ENCODE measurements around the gene HSPA4. TPM values are rescaled to one million over a fixed set of nuclear protein-coding genes. Genes with fewer than 3 reads are reported as not detected.

The HSPA4 gene
- total RNA-seq, 1 experiment from 2014 or later = 337 TPM

- TF ChIP-seq CTCF (conservative IDR thresholded peaks at IDR 0.05; ENCODE audit: low read depth, low read length) (no peak), EZH2 (IDR thresholded peaks at IDR 0.05; ENCODE audit: borderline replicate concordance, low read depth, low read length, poor library complexity, severe bottlenecking) (no peak)
- no peaks in the 10 kb centered on the region for H3K27me3 ChIP-seq (replicated peaks; ENCODE audit: insufficient read depth, low read depth, low read length, poor library complexity)
- CTCF ChIA-PET = no interaction called here
- peak overlapping the region; percentile 48 for H3K27ac ChIP-seq (ENCODE audit: low read depth, low read length, poor library complexity, severe bottlenecking)
- intact Hi-C loops (cut with micrococcal nuclease; ENCODE audit: unreplicated experiment) = no loop called here
- BruUV-seq (replicated peaks) = no TSS peak
- no peaks in the 10 kb centered on the region for H3K36me3 ChIP-seq (ENCODE audit: insufficient read depth, low read length, poor library complexity, severe bottlenecking)
- H3K9me3 ChIP-seq (ENCODE audit: low read depth, low read length, poor library complexity, severe bottlenecking) = no peaks in the 10 kb centered on the region
- H3K4me1 ChIP-seq (ENCODE audit: insufficient read depth, low read length, poor library complexity, severe bottlenecking) = peaks cover 18% of the 10 kb centered on the region
- DNase-seq (ENCODE audit: low spot score) = no peak
- POLR2A ChIA-PET (ENCODE audit: low non-redundant PET) = no interaction called here
- H3K4me3 ChIP-seq (ENCODE audit: low read depth, low read length, poor library complexity, severe bottlenecking) = peak overlapping the region; percentile 3
Observed at GRCh38 chr5:133049726-133050048, 2.1 kb upstream of the HSPA4 start.

- intact Hi-C loops (cut with micrococcal nuclease; ENCODE audit: unreplicated experiment) = no loop called here
- TF ChIP-seq EZH2 (IDR thresholded peaks at IDR 0.05; ENCODE audit: borderline replicate concordance, low read depth, low read length, poor library complexity, severe bottlenecking) (no peak), CTCF (conservative IDR thresholded peaks at IDR 0.05; ENCODE audit: low read depth, low read length) (no peak)
- POLR2A ChIA-PET (ENCODE audit: low non-redundant PET) = no interaction called here
- Histone ChIP-seq H3K36me3 (ENCODE audit: insufficient read depth, low read length, poor library complexity, severe bottlenecking) (no peaks in the 10 kb centered on the region), H3K27ac (ENCODE audit: low read depth, low read length, poor library complexity, severe bottlenecking) (peak overlapping the region; percentile 99), H3K4me1 (ENCODE audit: insufficient read depth, low read length, poor library complexity, severe bottlenecking) (peaks cover 18% of the 10 kb centered on the region), H3K9me3 (ENCODE audit: low read depth, low read length, poor library complexity, severe bottlenecking) (no peaks in the 10 kb centered on the region), H3K4me3 (ENCODE audit: low read depth, low read length, poor library complexity, severe bottlenecking) (peak overlapping the region; percentile 92), H3K27me3 (replicated peaks; ENCODE audit: insufficient read depth, low read depth, low read length, poor library complexity) (no peaks in the 10 kb centered on the region)
- no peak for DNase-seq (ENCODE audit: low spot score)
- no TSS peak for BruUV-seq (replicated peaks)
- CTCF ChIA-PET = no interaction called here
Observed at GRCh38 chr5:133050521-133050920, 1.3 kb upstream of the HSPA4 start.

GRCh38 chr5:133051061-133051541, 712 bp upstream of the HSPA4 start:
- ChIA-PET POLR2A (ENCODE audit: low non-redundant PET) (interaction anchor here (0.6 kb wide), 1 partner anchor 37 kb away, joined by 3 read pairs; no protein-coding TSS in a partner anchor), CTCF (no interaction called here)
- H3K27ac ChIP-seq (ENCODE audit: low read depth, low read length, poor library complexity, severe bottlenecking) = peak overlapping the region; percentile 99

More at GRCh38 chr5:133051061-133051541, 712 bp upstream of the HSPA4 start:
- Histone ChIP-seq H3K4me3 (ENCODE audit: low read depth, low read length, poor library complexity, severe bottlenecking) (peak overlapping the region; percentile 92), H3K36me3 (ENCODE audit: insufficient read depth, low read length, poor library complexity, severe bottlenecking) (no peaks in the 10 kb centered on the region), H3K27me3 (replicated peaks; ENCODE audit: insufficient read depth, low read depth, low read length, poor library complexity) (no peaks in the 10 kb centered on the region), H3K9me3 (ENCODE audit: low read depth, low read length, poor library complexity, severe bottlenecking) (no peaks in the 10 kb centered on the region), H3K4me1 (ENCODE audit: insufficient read depth, low read length, poor library complexity, severe bottlenecking) (peaks cover 18% of the 10 kb centered on the region)
- no peak for DNase-seq (ENCODE audit: low spot score)
- TF ChIP-seq EZH2 (IDR thresholded peaks at IDR 0.05; ENCODE audit: borderline replicate concordance, low read depth, low read length, poor library complexity, severe bottlenecking) (no peak), CTCF (conservative IDR thresholded peaks at IDR 0.05; ENCODE audit: low read depth, low read length) (no peak)
- intact Hi-C loops (cut with micrococcal nuclease; ENCODE audit: unreplicated experiment) = loop anchor here (1.0 kb wide), 1 partner anchor 25 kb away; the partner anchor contains the start of gene ZCCHC10
- BruUV-seq (replicated peaks) = TSS peak; percentile 90

All from A673 (cell line).